Esophagus muscularis mucosa (tissue), 4 donors: ENCODE data around the gene TLR10. TPM values are rescaled to one million over a fixed set of nuclear protein-coding genes. Genes with fewer than 3 reads are reported as not detected.
A peak's percentile ranks its signal among the peaks of the same experiment; 100 is the strongest.

Source experiments
- DNase-seq: peaks from one replicate; pipeline ENCODE4 v3.0.0-alpha.2; 2017; ENCODE audit errors: extremely low spot score
- H3K27ac ChIP-seq, 4 donors: fragments of 200-600 bp; sonication (generic); replicated peaks in 1 of 4; 1 replicate in 3 of 4; 2 replicates in 1 of 4; pipeline ENCODE4 v1.5.1; 2016 to 2019; ENCODE audit warnings: mild to moderate bottlenecking in 1 of 4
- H3K27me3 ChIP-seq, 4 donors: fragments of 200-600 bp; sonication (generic); one replicate each; pipeline versions ENCODE4 v1.5.1 to v1.6.0; 2016 to 2019
- H3K36me3 ChIP-seq, 4 donors: fragments of 200-600 bp; sonication (generic); one replicate each; pipeline ENCODE4 v1.5.1; 2016 to 2019
- H3K4me1 ChIP-seq, 4 donors: fragments of 200-600 bp; sonication (generic); one replicate each; pipeline ENCODE4 v1.5.1; 2016 to 2019
- H3K4me3 ChIP-seq, 4 donors: fragments of 200-600 bp; sonication (generic); 1 replicate in 2 of 4; 2 replicates in 2 of 4; pipeline ENCODE4 v1.5.1; 2016 to 2019; ENCODE audit warnings: mild to moderate bottlenecking in 4 of 4, moderate library complexity in 1 of 4
- H3K9me3 ChIP-seq, 4 donors: fragments of 200-600 bp; sonication (generic); 1 replicate in 3 of 4; 2 replicates in 1 of 4; pipeline ENCODE4 v1.5.1; 2016 to 2019
- EP300 ChIP-seq: sonication (generic); formaldehyde crosslinking; IDR thresholded peaks from one replicate; pipeline ENCODE4 v1.6.1; 2017; ENCODE audit warnings: antibody characterized with exemption
- POLR2A ChIP-seq: fragments of 450-650 bp; IDR thresholded peaks from one replicate; pipeline ENCODE4 v1.6.1; 2017; ENCODE audit warnings: antibody characterized with exemption, moderate library complexity, mild to moderate bottlenecking, low read depth
- POLR2AphosphoS5 ChIP-seq, 2 donors: sonication (generic); formaldehyde crosslinking; IDR thresholded peaks; one replicate each; pipeline ENCODE4 v1.6.1; 2017; ENCODE audit warnings: antibody characterized with exemption in 2 of 2
- WGBS: methylation state at CpG from one replicate; pipeline ENCODE4 v1.1.5; 2018; 5-methylcytosine and 5-hydroxymethylcytosine counted together
- intact Hi-C: fragments of 100-400 bp; cut with DNase I; formaldehyde crosslinking; loops from one replicate; pipeline ENCODE4 v1.15.1; 2023
- total RNA-seq, 4 donors: library from RNA; depleted of rRNA; stranded (reverse); fragments of >200 nt; gene quantifications; one replicate each; pipeline versions ENCODE4 v1.1.0 to v1.2.1, GENCODE V29; 2016
- TF ChIP-seq, protein P1 (sequence below), 3 experiments: fragments of 200-600 bp in 2 of 3; fragments of 450-650 bp in 1 of 3; sonication (generic) in 2 of 3; IDR thresholded peaks; one replicate each; pipeline ENCODE4 v1.5.1; 2017 to 2019; ENCODE audit warnings: antibody characterized with exemption in 3 of 3, mild to moderate bottlenecking in 2 of 3, moderate library complexity in 1 of 3

TLR10 gene
- total RNA-seq, 4 donors from 2014 or later = 0.17 TPM; not detected in 3

DNA sequence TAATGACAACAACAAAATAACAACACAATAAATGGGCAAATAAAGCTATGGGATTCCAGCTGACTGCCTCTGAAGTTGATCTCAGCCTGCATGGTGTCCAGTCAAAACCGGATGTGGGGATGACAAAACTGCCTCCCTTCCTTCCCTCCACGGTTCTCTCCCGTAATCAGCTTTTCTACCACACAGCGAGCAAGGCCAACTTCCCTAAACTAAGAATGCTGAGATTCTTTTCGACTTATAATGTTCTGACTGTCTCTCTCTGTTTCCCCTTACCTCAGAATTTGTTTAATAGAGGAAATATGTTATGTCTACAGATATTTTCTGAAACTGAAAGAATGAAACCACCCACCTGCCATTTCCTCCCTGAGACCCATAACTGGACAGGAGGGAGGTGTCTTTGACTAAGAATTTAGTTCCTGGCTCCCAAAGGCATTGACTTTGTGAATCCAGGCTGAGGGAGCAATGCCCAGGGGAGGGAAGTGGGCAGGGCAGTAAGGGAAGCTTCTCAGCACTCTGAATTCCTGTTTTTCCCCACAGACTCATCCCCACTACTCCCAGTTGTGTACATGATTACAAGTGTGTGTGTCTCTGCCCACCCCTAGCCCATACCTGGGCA lies 22.8 kb upstream of the TLR10 start:
- H3K4me1 ChIP-seq = peaks cover 3 to 33% (median 22%) of the 10 kb centered on the region in 4 donors
- no peak for DNase-seq
- peaks cover 0 to 9% (median 0%) of the 10 kb centered on the region in 4 donors for H3K36me3 ChIP-seq
- 42% methylated on average over 5 of the region's 5 CpGs for WGBS
- peak overlapping the region; percentile 60 to 68 (median 65) for H3K27ac ChIP-seq
- no peak for TF ChIP-seq POLR2A
- no peak for TF ChIP-seq POLR2AphosphoS5 (IDR thresholded peaks at IDR 0.05)
- no peak for TF ChIP-seq EP300
- TF ChIP-seq, protein P1, sequence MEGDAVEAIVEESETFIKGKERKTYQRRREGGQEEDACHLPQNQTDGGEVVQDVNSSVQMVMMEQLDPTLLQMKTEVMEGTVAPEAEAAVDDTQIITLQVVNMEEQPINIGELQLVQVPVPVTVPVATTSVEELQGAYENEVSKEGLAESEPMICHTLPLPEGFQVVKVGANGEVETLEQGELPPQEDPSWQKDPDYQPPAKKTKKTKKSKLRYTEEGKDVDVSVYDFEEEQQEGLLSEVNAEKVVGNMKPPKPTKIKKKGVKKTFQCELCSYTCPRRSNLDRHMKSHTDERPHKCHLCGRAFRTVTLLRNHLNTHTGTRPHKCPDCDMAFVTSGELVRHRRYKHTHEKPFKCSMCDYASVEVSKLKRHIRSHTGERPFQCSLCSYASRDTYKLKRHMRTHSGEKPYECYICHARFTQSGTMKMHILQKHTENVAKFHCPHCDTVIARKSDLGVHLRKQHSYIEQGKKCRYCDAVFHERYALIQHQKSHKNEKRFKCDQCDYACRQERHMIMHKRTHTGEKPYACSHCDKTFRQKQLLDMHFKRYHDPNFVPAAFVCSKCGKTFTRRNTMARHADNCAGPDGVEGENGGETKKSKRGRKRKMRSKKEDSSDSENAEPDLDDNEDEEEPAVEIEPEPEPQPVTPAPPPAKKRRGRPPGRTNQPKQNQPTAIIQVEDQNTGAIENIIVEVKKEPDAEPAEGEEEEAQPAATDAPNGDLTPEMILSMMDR (IDR thresholded peaks at IDR 0.05) = no peak
- peak overlapping the region; percentile 34 to 50 (median 46) for H3K4me3 ChIP-seq
- no peaks in the 10 kb centered on the region for H3K27me3 ChIP-seq
- H3K9me3 ChIP-seq = no peaks in the 10 kb centered on the region
- intact Hi-C loops = no loop called here

DNA sequence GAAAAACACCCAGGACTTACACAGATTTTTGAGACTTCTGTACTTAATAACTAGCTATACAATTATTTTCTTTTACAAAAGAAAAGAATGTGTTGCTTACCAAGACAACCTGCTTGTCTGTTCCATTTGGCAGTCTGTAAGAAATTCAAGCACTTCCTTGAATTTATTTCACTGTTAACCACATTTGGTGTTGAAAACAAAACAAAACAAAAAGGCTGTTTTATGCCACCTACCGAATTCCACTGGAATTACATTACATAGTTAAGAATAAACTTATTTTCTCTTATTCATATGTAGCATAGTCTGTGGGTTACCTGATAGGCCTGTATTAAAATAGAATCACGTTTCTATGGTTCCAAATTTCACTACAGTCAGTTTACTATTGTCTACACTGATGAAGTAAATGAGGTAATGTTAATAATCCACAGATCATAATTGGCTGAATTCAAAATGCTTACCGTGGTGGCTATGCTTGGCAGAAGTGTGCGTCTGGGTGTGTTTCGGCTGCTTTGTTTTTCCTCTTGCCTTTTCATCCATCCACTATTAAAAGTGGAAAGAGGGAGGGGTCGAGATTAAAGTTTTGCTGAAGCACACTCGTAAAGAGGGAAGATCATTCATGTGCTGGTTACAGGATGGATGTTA lies 22.0 kb upstream of the TLR10 start, which contains the start of gene TLR1:
TLR1 (minus strand) TSS at position 138 of the 642 bp plus-strand sequence. CDS start 5,960 bp downstream, outside the sequence.
- 24% methylated on average over 7 of the region's 7 CpGs for WGBS
- H3K27ac ChIP-seq = peak within 1 kb of the TSS; percentile 60 to 68 (median 65)
- H3K27me3 ChIP-seq = no peaks in the 10 kb centered on the region
- peaks cover 0 to 18% (median 5%) of the 10 kb centered on the region in 4 donors for H3K36me3 ChIP-seq
- H3K4me3 ChIP-seq = peak within 1 kb of the TSS; percentile 34 to 50 (median 46)
- no peak for DNase-seq
- TF ChIP-seq, protein P1 (IDR thresholded peaks at IDR 0.05) = peak; percentile 60 to 71 (median 62)
- TF ChIP-seq POLR2A (no peak), POLR2AphosphoS5 (IDR thresholded peaks at IDR 0.05) (peak in 1 of 2 donors; percentile 33), EP300 (no peak)
- no peaks in the 10 kb centered on the region for H3K9me3 ChIP-seq
- peaks cover 3 to 33% (median 22%) of the 10 kb centered on the region in 4 donors for H3K4me1 ChIP-seq
- intact Hi-C loops = no loop called here

DNA sequence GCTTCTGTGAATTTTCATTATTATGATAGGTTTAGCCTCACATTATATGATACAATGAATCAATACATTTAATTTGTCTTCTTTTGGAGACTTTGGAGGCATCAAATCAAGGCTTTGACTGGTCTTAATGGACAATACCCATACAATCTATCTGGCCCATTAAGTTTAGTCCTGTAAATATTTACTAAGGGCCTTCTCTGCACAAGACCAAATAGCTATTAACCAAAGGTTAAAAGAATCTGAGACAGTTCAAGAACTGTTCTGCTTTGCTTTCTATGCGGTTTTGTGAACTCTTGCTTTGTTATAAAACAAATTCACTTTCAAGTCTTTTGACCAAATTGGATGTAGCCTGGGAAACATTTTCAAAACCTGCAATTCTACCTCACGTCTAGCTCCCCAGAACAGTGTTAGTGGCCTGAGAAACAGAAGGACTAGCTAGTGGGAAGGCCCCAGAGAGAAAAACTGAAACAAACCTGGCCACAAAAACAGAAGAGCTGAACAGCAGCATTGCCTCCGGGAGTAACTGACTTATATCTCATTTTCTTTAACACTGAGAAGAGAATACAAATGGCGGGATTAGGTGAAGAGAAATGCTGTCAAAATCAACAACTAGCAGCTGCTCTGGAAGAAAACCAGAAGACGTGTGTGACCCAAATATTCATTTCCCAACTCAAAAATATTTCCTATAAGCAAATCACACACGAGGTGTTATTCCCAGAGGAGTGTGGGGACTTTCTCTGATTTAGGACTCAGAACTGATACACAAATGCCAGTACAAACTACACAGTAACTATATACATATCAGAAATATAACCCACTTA lies 21.3 kb upstream of the TLR10 start:
- Histone ChIP-seq H3K27me3 (no peaks in the 10 kb centered on the region), H3K4me1 (peaks cover 3 to 33% (median 22%) of the 10 kb centered on the region in 4 donors), H3K9me3 (peaks cover 0 to 5% (median 0%) of the 10 kb centered on the region in 4 donors), H3K4me3 (peak overlapping the region; percentile 34 to 50 (median 46)), H3K27ac (peak overlapping the region; percentile 60 to 68 (median 65)), H3K36me3 (peaks cover 3 to 25% (median 9%) of the 10 kb centered on the region in 4 donors)
- no peak for DNase-seq
- TF ChIP-seq POLR2AphosphoS5 (IDR thresholded peaks at IDR 0.05) (no peak), EP300 (no peak), POLR2A (no peak)
- TF ChIP-seq, protein P1 (IDR thresholded peaks at IDR 0.05) = no peak
- 15% methylated on average over 6 of the region's 6 CpGs for WGBS
- intact Hi-C loops = no loop called here

DNA sequence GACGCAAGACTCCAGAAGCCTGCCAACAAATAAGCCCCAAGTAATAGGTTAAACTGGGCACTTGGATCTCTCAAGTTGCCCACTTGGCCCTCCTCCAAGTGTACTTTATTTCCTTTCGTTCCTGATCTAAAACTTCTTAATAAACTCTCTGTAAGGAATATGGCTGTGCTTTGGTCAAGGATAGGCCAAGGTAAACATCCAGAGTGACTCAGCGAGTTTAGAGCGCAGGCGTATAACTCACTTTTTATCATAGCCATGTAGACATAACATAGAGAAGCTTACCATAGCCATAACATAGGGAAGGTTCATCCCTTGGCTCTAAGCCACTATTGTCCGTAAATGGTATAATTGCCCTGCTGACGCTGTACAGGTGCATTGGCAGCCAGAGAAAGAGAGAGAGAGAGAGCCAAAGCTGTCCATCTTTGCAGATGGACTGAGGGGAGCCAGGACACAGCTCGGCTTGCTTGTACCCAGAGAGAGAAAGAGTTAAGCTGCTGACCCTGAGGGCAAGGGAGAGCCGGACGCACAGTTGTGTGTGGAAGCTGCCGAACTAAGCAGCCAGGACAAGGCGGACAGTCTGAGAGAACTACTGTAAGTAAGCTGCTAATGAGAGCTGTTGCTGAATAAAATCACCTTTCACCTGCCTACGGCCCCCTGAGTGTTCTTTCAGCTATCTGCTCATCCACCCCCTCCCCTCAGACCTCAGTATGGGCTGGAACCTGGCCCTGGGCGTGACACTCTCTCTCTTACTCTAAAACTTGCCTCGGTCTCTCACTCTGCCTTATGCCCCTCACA lies 20.0 kb upstream of the TLR10 start:
- intact Hi-C loops = no loop called here
- WGBS = 87% methylated on average over 15 of the region's 15 CpGs
- TF ChIP-seq, protein P1 (IDR thresholded peaks at IDR 0.05) = no peak
- TF ChIP-seq EP300 (no peak), POLR2AphosphoS5 (IDR thresholded peaks at IDR 0.05) (no peak), POLR2A (no peak)

More for the DNA sequence above, 20.0 kb upstream of the TLR10 start:
- DNase-seq = no peak
- Histone ChIP-seq H3K36me3 (peaks cover 12 to 35% (median 19%) of the 10 kb centered on the region in 4 donors), H3K4me1 (peaks cover 3 to 33% (median 22%) of the 10 kb centered on the region in 4 donors), H3K4me3 (peak overlapping the region in 2 of 4 donors; percentile 15 to 36), H3K9me3 (peaks cover 0 to 5% (median 0%) of the 10 kb centered on the region in 4 donors), H3K27me3 (no peaks in the 10 kb centered on the region), H3K27ac (no peak overlapping the region)
